ENCODE measurements around the gene MRPL37.

DNA sequence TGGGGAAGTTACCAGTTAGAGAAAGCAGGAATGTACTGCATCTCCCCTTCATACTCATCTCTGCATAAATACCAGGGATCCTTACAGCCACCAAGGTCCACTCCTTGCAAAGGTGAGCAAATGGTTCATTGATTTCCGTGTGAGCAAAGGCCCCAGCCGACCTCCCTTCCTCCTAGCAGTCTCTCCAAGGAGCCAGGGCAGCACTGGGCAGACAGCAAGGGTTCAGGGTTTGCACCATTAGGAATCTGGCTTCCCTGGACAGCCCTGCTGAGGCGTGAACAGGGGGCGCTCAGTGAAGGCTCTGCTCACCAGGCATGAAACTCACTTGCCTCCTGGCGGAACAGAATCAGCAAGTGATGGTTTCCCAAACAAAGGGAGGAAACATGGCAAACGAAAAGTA is 65.7 kb downstream of the MRPL37 start:
- no peak for TF ChIP-seq SUZ12 (IDR thresholded peaks at IDR 0.05)
- TF ChIP-seq LEF1 (IDR thresholded peaks at IDR 0.05; ENCODE audit: borderline replicate concordance), result no peak
- no peak for TF ChIP-seq HDGF (IDR thresholded peaks at IDR 0.05; ENCODE audit: borderline replicate concordance)
- TF ChIP-seq BHLHE40 (IDR thresholded peaks at IDR 0.05; ENCODE audit: borderline replicate concordance), result no peak
- TF ChIP-seq L3MBTL2 (conservative IDR thresholded peaks at IDR 0.05), result no peak
- no peak for TF ChIP-seq FOXA1 (IDR thresholded peaks at IDR 0.05)
- no peak for TF ChIP-seq SP1 (IDR thresholded peaks at IDR 0.05)
- TF ChIP-seq, protein P1, sequence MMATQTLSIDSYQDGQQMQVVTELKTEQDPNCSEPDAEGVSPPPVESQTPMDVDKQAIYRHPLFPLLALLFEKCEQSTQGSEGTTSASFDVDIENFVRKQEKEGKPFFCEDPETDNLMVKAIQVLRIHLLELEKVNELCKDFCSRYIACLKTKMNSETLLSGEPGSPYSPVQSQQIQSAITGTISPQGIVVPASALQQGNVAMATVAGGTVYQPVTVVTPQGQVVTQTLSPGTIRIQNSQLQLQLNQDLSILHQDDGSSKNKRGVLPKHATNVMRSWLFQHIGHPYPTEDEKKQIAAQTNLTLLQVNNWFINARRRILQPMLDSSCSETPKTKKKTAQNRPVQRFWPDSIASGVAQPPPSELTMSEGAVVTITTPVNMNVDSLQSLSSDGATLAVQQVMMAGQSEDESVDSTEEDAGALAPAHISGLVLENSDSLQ (IDR thresholded peaks at IDR 0.05), result no peak
- no peak for TF ChIP-seq CTBP1 (IDR thresholded peaks at IDR 0.05; ENCODE audit: borderline replicate concordance)
- TF ChIP-seq FOXM1 (IDR thresholded peaks at IDR 0.05; ENCODE audit: borderline replicate concordance), result no peak
- TF ChIP-seq ARNT (IDR thresholded peaks at IDR 0.05), result no peak

Measured in HEK293T (cell line).